Stimulated activated CD8-positive, alpha-beta memory T cell treated with anti-CD3 and anti-CD28 coated beads, Interleukin-12 subunit alpha, Interleukin-12 subunit beta, amount 100 ng/mL, for 24 hours (primary cell): ENCODE results near the gene CMTM2.
A peak's percentile ranks its signal among the peaks of the same experiment; 100 is the strongest.
"Not testable (repeated sequence)": the region's sequence is repeated elsewhere in the genome, so short reads cannot be mapped to it uniquely, and the experiment has no call there.

Source experiments
- DNase-seq: peaks from one replicate; pipeline ENCODE4 v3.0.0-alpha.2; 2020; ENCODE audit errors: extremely low read depth

CMTM2 gene

DNA sequence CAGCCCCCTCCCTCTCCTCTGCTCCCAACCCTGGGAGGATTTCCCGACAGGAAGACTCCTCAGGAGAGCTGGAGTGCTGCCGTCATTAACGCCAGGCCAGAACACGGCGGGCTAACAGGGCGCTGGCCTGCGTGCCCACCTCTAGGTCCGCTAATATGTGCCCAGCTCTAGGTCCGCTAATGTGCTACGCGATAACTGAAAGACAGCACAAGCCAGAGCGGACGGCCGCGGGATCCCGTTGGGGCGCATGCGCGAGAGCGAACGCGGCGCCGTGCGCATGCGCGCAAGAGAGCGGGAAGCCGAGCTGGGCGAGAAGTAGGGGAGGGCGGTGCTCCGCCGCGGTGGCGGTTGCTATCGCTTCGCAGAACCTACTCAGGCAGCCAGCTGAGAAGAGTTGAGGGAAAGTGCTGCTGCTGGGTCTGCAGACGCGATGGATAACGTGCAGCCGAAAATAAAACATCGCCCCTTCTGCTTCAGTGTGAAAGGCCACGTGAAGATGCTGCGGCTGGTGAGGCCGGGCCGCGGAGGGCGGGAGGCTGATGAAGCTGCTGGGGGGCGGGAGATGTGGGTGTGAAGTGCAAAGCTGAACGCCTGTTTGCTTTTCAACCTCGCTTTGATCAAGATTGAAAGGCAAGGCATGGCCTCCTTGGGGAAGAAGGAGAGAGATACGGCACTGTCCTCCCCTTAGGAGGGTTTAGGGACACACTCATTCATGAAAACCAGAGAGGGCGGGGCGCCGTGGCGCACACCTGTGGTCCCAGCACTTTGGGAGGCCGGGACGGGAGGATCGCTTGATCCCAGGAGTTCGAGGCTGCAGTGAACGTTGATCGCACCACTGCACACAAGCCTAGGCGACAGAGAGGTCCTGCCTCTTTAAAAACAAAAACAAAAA lies 26.7 kb upstream of the CMTM2 start, which contains the start of gene CKLF:
TSS of gene CKLF (plus strand) at position 291 of the 892 bp plus-strand sequence. CDS start at position 431, 140 bp downstream.
- DNase-seq, result peak; percentile 82

DNA sequence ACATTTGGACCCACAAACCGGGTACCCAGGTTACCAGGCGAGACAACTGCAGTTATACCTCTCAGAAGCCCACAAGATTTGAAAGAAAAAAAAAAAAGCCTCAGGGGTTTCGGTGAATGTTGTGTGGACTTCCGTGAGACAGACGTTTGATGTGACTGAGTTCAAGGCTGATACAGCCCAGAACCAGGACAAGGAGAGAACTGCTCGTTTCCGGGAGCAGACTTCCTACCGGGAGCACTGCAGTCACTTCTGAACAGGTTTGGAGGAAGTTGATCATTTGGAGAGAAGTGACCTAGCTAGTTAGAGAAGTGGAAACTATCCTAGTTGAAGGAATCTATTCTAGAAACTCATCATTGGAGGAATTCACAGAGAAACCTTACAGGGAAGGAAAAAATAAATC lies 26.0 kb upstream of the CMTM2 start:
- no peak for DNase-seq

DNA sequence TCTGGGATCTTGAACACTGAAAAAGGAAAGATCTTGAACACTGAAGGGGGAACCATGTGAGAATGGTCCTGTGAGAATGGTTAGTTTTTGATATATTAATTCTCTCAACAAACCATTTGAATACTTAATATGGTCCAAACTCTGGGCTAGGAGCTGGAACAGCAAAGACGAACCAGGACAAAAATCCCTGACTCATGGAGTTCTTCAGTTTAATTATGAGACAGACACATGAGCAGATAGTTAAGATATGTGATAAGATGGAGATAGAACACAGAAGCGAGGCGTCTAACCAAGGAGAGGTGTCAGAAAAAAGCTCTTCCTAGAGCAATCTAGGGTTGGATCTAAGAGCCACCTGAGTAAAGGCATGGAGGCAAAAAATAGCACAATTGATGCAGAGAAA lies 25.2 kb upstream of the CMTM2 start:
- DNase-seq, result no peak

DNA sequence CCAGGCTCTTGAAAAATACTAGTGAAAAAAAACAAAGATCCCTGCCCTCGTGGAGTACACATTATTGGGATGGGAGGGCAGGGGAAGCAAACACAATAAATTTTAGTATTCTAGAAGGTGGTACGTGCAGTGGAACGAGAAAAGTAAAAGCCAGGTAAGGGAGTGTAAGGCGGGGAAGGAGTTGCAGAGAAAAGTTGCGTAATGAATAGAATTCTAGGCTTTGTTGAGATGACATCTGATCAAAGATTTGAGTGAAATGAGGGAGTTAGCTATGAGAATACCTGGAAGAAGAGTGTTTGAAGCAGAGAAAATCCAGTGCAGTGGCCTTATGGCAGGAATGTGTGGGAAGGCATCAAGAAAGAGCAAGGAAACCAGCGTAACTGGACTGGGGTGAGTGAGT lies 24.8 kb upstream of the CMTM2 start:
- no peak for DNase-seq

DNA sequence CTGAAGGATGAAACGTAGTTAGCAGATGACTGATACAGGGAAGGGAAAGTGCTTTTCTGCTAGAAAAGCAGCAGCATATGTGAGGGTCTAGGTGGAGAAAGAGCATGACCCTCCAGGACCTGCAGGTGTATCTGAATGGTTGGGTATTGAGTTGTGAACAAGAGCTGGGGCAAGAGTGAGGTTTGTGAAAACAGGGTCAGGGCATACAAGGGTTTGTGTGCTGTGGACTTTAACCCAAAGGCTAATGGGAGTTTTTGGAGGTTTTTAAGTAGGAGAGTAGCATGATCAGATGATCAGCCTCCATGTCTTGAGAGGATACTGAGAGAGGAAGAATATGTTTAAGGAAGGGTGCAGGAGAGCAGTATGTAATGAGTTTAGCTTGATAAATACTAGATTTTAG lies 19.2 kb upstream of the CMTM2 start:
- DNase-seq, result no peak

DNA sequence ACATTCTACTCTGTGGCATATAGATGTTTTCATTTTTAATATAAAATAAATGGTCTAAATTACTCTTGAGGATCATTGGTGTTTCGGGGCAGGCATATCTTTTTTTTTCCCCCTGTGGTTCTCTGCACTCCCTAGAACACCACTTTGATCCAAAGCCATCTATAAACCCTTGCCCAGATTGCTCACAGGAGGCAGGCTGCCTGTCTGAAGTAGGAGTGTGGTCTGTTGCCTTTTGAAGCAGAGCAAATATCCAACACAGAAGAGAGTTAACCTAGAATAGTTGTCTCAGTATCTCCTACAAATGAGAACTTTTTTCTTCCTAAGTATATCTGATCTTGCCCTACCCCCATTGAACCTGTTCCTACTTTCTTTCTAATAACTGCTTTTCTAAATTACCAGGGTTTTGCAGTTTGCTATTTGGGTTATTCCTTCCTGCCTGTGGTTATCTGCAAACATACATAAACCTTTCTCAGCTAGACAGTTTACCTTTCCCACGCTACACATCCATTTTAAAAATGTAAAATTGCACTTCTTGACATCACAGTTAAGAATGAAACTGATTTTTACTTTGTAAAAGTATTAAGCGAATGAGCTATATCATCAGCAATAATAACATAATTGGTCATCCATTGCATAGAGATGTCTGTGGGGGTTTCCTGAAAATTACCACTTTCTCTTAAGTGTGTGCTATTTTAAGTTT lies 17.7 kb upstream of the CMTM2 start:
- DNase-seq, result no peak

DNA sequence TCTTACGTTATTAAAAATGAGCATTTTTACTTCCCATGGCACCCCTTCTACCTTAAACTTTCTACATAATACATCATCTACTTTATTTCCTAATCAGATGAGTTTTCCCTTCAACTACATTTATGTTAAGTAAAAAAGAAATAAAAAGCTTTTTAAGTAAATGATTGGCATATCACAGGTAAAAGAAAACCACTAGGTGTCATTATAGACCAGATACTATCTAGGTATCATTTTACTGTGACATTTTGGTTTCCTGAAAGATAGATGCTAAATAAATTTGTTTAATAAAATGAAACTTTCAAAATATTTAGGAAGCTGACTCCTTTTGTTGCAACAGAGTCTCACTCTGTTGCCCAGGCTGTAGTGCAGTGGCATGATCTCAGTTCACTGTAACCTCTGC lies 16.9 kb upstream of the CMTM2 start:
- DNase-seq, result no peak

DNA sequence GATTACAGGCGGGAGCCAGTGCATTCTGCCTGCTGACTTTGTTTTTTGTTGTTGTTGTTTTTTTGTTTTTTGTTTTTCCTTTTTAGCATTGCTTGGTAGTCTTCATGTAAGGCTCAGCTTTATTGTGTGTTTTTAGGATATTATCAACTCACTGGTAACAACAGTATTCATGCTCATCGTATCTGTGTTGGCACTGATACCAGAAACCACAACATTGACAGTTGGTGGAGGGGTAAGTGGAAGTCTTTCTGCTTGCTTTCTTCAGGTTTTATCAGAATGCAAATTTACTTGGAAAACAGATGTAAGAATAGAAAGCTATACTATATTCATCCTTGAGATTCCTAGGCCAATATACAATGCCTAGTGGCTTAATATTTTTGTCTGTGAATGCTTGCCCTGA lies 16.3 kb upstream of the CMTM2 start:
- no peak for DNase-seq

DNA sequence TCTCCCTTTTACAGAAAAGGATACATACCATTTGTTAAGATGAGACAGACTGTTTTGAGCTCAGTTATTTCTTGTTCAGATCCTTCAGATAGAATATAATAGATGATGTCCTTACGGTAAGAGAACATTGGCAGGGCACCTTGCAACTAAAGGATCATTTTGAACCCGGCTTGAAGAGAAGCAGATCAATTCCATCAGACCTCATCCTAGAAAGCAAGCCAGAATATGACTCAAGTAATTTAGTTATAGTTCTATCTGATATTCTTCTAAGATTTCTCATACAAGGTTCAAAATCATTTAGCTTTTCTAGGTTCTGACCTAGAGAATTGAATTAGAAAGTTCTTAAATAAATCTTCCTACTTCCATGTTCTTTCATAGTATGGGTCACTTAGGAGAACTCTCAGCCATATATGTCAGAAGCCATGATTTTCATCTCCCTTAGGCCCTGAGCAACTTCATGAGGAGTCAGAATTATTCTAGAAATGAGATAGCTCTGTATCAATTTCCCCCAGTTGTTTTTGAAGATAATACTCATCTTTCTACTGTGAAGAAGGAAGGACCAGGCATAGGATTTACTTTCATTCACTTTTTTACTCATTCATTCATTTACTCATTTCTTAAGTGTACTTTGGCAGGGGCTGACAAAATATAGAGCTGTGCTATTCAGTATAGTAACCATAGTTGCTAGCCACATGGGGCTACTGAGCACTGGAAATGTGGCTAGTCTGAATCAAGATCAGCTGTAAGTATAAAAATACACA lies 15.5 kb upstream of the CMTM2 start:
- no peak for DNase-seq

DNA sequence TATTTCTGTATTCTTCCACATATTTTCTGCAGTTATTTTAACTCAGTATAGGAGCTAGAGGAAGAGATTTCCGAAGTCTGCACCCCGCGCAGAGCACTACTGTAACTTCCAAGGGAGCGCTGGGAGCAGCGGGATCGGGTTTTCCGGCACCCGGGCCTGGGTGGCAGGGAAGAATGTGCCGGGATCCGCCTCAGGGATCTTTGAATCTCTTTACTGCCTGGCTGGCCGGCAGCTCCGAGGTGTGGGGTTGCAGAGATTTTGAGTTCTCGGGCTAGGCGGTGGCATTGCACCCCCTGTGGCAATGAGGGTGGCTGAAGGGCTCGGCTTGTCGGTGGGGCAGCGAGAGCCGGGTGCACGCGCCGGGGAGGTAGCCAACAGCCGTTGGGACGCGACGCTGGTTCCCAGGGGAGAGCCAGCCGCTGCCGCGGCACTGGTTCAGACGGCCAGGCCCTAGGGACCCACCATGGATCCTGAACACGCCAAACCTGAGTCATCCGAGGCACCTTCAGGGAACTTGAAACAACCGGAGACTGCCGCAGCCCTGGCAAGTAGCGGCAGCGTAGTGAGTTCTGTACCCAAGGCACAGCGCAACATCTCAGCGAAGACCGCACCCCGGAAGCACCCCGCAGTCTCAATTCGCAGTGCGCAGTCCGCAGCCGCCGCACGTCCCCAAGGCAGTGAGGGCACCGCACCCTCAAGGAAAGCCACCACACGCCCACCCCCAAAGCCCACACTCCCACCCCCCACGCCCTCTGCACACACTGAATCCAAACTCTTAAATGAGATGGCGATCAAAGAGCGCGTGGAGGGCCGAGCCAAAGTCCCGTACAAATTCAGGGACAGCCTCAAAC lies 13.0 kb upstream of the CMTM2 start, which contains the start of gene CMTM1:
TSS of gene CMTM1 (plus strand) at position 389 of the 851 bp plus-strand sequence. CDS start at position 464, 75 bp downstream.
- no peak for DNase-seq

DNA sequence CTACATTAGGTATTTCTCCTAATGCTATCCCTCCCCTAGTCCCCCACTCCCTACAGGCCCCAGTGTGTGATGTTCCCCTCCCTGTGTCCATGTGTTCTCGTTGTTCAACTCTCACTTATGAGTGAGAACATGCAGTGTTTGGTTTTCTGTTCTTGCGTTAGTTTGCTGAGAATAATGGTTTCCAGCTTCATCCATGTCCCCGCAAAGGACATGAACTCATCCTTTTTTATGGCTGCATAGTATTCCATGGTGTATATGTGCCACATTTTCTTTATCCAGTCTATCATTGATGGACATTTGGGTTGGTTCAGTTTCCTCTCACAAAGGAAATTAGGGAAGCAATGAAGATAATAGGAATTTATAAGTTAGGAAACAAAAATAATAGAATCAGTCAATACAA lies 12.0 kb upstream of the CMTM2 start:
- DNase-seq, result not testable (repeated sequence)

DNA sequence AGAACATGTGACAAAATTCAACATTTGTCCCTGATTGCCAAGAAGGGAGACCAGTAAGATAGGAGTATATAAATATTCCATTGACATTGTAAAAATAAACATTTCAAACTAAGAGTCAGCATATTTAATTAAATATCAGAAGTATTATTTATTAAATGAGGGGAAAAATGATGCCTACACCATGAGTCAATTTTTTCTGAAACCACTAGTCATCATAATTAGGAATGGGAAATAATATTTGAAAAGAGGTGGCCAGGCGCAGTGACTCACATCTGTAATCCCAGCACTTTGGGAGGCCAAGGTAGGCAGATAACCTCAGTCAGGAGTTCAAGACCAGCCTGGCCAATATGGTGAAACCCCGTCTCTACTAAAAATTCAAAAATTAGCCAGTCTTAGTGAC lies 10.9 kb upstream of the CMTM2 start:
- DNase-seq, result no peak

DNA sequence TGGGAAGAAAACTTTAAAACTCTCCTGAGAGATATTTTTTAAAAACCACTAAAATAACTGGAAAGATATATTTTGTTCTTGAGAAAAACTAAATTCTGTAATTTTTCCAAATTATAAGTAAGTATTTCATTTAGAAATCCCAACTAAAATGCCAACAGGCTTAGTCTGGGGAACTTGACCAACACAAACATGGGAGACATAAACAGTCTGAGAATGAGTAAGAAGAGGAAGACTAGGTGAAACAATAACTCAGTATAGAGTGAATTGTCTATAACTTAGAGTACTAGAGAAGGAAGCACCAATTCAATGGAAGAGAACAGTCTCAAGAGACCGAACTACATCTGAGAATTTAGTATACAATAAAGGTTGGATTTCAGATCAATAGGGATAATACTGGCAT lies 10.1 kb upstream of the CMTM2 start:
- no peak for DNase-seq

DNA sequence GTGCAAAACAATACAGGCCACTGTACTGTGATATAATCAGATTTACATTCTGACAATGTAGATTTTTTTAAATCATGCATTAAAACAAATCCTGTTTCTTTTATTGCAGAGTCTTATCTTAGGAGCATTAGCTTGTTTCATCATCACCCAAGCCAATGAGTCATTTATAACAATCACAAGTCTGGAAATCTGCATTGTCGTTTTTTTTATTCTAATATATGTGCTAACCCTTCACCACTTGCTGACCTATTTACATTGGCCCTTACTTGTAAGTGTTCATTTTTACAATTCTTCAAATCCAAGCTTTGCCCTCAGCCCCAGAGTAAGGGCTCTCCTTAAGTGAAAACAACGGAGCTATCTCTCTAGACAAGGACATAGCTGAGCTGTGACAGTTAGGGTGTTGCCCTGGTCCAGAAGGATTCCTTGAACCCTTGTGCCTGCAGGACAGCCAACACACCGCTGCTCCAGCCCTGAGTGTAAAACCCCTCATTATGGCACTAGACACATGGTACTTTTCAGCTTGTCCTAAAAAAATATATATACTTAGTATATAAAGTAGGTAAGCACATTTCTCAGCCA lies 9.3 kb upstream of the CMTM2 start:
- no peak for DNase-seq

DNA sequence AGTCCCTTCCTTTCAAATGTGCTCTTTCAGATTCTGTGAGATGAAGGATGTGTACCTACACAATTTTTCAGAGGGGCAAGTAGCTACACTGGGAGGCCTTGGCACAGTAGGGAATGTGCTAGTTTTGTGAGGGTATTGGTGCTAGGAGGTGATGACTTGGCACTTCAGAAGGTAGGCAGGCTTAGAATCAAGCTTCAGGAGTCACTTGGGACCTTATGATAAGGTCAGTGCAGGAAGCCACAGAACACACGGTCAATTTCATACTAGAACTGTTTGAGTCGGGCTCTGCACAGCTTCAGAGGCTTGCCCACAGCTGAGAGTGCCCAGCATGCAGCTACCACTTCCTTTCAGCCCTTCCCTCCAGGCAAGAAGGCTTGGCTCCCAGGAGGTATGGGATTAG lies 6.9 kb upstream of the CMTM2 start:
- no peak for DNase-seq

DNA sequence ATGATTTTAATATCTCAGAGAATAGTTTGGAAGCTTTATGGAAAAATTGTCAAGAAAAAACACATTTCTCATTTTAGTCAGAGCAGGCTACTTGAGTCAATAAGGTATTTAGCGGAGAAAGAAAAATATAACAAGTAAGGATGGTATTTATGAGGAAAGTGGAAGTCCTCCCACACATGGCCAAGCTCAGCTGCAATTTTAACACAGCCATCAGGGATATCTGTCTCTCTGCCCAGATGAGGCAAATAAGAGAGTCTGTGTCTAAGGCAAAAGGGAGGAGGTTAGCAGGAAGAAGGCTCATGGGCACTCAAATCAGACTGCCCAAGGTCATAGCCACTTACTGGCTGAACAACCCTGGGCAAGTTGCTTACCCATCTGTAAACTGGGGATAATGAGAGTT lies 5.2 kb upstream of the CMTM2 start:
- no peak for DNase-seq

DNA sequence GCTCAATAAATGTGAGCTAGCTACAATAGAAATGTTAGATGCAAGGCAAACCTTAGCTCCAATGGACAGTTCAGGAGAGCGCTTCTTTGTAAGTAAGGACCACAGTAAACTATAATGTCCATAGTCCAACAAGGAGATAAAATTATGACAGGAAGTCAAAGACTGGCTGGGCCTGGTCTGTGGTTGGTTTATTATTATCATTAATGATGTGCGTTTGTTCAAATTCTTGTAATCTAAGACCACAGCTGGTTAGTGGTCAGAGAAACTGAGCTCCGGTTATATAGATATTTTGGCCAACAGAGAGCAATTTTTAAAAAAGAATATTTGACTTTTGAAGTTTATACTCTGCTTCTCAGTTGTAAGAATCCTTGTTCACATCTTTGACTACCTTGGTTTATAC lies 4.7 kb upstream of the CMTM2 start:
- DNase-seq, result no peak

DNA sequence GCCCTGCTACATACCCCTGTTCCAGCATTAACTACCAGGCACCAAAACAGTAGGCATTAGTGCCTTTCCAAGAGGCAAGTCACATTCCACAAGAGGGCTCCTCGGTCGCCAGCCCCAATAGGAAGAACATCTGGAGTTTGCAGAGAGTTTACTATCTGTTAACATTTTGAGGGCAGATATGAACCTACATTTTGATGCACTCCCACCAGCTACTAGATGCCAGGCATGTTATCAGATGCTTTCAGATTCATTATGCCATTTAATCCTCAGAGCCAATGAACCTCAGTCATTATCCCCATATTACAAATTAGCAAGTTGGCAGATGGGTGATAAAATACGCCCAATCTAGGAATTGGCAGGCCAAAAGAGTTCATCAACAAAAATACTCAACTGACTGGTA lies 4.2 kb upstream of the CMTM2 start:
- DNase-seq, result no peak

DNA sequence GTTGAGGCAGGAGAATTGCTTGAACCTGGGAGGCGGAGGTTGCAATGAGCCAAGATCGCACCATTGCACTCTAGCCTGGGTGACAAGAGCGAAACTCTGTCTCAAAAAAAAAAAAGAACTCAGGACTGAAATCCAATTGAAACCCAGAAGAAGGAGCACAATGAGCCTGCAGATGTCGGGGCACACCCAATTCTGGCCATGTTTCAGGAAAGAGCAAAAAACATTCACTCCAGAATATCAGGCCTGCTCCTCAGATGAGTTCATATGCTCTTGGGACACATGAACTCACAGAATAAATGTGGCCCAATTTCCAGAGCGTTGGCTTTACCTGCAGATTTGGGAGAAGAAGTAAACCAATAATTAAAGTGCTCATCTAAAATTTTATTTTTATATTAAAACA lies 3.0 kb upstream of the CMTM2 start:
- DNase-seq, result no peak

DNA sequence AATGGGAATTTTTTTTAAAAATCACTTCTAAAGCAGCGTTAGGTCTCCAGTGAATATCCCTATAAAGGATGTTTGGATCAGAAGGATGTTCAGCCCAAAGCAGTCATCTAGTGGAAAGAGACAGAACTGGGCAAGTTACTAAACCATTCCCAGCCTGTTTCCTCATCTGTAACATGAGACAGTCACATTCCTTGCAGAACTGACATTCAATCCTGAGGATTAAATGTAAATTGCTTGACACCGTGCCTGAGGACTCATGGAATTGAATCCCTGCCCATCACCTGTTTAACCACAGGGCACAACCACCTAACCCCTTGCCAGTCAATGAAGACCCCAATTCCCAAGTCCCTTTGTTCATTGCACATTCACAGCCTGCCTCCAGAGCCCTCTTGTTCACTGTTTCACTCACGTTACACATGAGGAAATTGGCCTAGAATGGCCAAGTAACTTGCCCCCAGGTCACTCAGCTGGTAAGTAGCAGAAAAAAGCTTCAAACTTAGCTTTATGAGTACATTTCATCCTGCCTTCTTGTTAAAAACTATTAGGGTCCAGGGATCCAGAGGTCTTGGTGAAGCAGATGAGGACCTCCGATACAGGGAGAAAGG lies 1.4 kb downstream of the CMTM2 start:
- no peak for DNase-seq
